Mucosa of rectum (tissue), 2 donors: ENCODE results near the gene DCTD.

Experiments
- H3K27ac ChIP-seq, 2 donors: one replicate each; pipeline ENCODE4 v1.7.0; 2013; ENCODE audit warnings: inconsistent platforms in 2 of 2, low read depth in 2 of 2, low read length in 2 of 2
- H3K27me3 ChIP-seq, 2 donors: one replicate each; pipeline ENCODE4 v1.7.0; 2013; ENCODE audit warnings: low read length in 2 of 2; ENCODE audit not compliant: control insufficient read depth in 2 of 2, insufficient read depth in 2 of 2
- H3K36me3 ChIP-seq, 2 donors: one replicate each; pipeline ENCODE4 v1.7.0; 2013; ENCODE audit warnings: low read length in 2 of 2; ENCODE audit not compliant: control insufficient read depth in 2 of 2, insufficient read depth in 2 of 2
- H3K4me1 ChIP-seq, 2 donors: one replicate each; pipeline ENCODE4 v1.7.0; 2013; ENCODE audit warnings: low read length in 2 of 2, mild to moderate bottlenecking in 1 of 2; ENCODE audit not compliant: control insufficient read depth in 2 of 2, insufficient read depth in 2 of 2
- H3K4me3 ChIP-seq, 2 donors: one replicate each; pipeline ENCODE4 v1.7.0; 2013; ENCODE audit warnings: low read length in 2 of 2
- H3K9ac ChIP-seq, 2 donors: one replicate each; pipeline ENCODE4 v1.7.0; 2013; ENCODE audit warnings: low read length in 2 of 2, low read depth in 1 of 2, mild to moderate bottlenecking in 1 of 2
- H3K9me3 ChIP-seq, 2 donors: one replicate each; pipeline ENCODE4 v1.7.0; 2013; ENCODE audit warnings: low read length in 2 of 2; ENCODE audit not compliant: control insufficient read depth in 2 of 2
- donor health status: healthy.
- donor health status: Normal muscosa, but diverticular disease.

Gene DCTD

DNA sequence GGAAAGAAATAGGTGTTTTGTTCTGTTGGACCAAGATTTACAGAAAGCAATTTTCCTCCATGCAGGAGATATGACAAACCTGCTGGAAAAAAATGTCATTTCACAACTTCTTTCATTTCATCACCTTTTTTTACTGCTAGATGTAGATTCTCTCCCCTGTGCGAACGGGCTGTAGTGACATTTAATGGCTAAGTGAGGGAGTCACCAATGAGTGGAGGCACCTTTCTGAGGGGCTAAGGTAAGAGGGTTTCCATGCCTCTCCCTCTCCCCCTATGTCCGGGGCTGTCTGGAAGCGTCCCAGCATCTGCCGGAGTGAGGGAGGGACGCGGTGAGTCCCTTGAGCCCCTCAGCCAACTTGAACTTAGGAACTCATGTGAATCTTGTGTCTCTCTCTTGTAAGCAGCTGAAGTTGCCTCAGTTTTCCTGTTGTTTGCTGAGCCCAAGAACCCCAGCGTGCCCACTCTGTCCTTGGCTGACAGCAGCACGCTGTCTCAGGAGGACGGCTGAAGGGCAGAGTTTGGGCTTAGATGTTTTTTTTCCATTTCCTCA is 42.3 kb downstream of the DCTD start:
- Histone ChIP-seq H3K4me3 (no peak overlapping the region), H3K27me3 (no peaks in the 10 kb centered on the region), H3K36me3 (no peaks in the 10 kb centered on the region)

GRCh38 chr4:182874304-182874751 is 42.9 kb downstream of the DCTD start:
- no peaks in the 10 kb centered on the region for H3K9me3 ChIP-seq
- no peak overlapping the region for H3K27ac ChIP-seq
- no peak overlapping the region for H3K4me3 ChIP-seq
- H3K9ac ChIP-seq: no peak overlapping the region
- no peaks in the 10 kb centered on the region for H3K27me3 ChIP-seq
- H3K4me1 ChIP-seq: no peaks in the 10 kb centered on the region
- H3K36me3 ChIP-seq: no peaks in the 10 kb centered on the region

More for the DNA sequence above, 42.3 kb downstream of the DCTD start:
- H3K9ac ChIP-seq: no peak overlapping the region
- no peaks in the 10 kb centered on the region for H3K9me3 ChIP-seq
- no peaks in the 10 kb centered on the region for H3K4me1 ChIP-seq
- H3K27ac ChIP-seq: no peak overlapping the region

DNA sequence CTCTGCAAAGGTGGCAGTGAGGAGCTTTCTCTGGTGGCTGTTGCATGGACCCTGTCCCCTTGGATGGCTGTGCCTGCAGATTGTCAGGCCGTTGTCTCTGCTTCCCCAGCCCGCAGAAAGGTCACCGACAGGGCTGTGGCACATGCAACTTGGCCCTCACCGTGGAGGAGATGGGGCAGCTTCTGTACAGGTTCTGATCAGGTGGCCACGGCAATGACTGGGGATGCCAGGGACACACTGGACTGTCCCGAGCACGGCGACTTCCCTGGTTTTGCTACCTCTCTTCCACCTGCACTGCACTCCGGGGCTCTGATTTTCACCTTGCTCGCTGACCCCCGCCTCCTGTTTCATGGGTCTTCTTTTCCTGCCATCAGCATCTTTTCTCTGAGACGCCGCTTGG is 43.5 kb downstream of the DCTD start:
- H3K4me1 ChIP-seq: no peaks in the 10 kb centered on the region
- no peak overlapping the region for H3K27ac ChIP-seq
- H3K36me3 ChIP-seq: no peaks in the 10 kb centered on the region
- no peaks in the 10 kb centered on the region for H3K27me3 ChIP-seq
- no peaks in the 10 kb centered on the region for H3K9me3 ChIP-seq
- no peak overlapping the region for H3K9ac ChIP-seq
- no peak overlapping the region for H3K4me3 ChIP-seq

- no peaks in the 10 kb centered on the region for H3K9me3 ChIP-seq
- H3K36me3 ChIP-seq: no peaks in the 10 kb centered on the region
- no peaks in the 10 kb centered on the region for H3K27me3 ChIP-seq
- no peak overlapping the region for H3K9ac ChIP-seq
- H3K4me3 ChIP-seq: no peak overlapping the region
- H3K27ac ChIP-seq: no peak overlapping the region
- no peaks in the 10 kb centered on the region for H3K4me1 ChIP-seq
Observed at GRCh38 chr4:182873289-182873688, 43.9 kb downstream of the DCTD start.

DNA sequence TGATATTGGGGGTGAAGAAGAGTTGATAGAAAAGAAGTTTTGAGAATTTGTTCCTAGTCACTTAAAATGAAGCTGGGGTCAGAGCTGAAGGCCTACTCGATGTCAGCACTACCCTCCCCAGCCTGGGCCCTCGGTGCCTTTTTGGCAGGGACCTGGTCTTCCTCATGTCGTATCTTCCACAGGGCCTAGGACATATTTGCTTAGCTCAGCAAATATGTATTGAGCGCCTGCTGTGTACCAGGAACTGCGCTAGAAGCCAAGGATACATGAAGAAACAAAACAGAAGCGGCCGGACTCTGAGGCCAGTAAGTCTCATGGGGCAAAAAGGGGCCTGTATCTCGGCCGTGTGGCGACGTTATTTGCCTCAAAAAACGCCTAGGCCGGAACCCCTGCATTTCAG is 44.3 kb downstream of the DCTD start:
- Histone ChIP-seq H3K27ac (no peak overlapping the region), H3K4me1 (no peaks in the 10 kb centered on the region), H3K36me3 (no peaks in the 10 kb centered on the region), H3K4me3 (no peak overlapping the region), H3K9ac (no peak overlapping the region), H3K9me3 (no peaks in the 10 kb centered on the region), H3K27me3 (no peaks in the 10 kb centered on the region)

- Histone ChIP-seq H3K9ac (no peak overlapping the region), H3K27me3 (no peaks in the 10 kb centered on the region), H3K36me3 (no peaks in the 10 kb centered on the region), H3K9me3 (no peaks in the 10 kb centered on the region), H3K4me1 (no peaks in the 10 kb centered on the region), H3K27ac (no peak overlapping the region), H3K4me3 (no peak overlapping the region)
Observed at GRCh38 chr4:182871616-182872015, 45.6 kb downstream of the DCTD start.

DNA sequence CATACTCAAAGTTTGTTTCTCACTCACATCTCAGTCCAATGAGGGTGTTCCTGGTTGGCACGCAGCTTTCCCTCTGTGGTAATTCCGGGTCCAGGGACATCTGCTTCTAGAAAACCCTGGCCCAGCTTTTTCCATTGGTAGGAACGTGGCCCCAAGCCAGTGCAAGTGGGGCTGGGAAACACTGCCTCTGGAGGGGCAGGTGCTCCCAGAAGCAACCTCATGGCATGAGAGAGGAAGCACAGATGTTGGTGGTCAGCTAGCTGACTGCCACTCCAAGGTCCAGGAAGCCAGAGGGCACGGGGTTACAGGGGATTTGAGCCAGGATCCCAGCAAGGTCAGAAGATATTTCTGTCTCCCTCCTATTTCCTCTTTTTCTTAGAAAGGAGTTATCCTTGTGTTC is 47.5 kb downstream of the DCTD start:
- Histone ChIP-seq H3K27ac (no peak overlapping the region), H3K4me3 (no peak overlapping the region), H3K4me1 (no peaks in the 10 kb centered on the region), H3K9ac (no peak overlapping the region), H3K27me3 (no peaks in the 10 kb centered on the region), H3K9me3 (no peaks in the 10 kb centered on the region), H3K36me3 (no peaks in the 10 kb centered on the region)

GRCh38 chr4:182866746-182867145 is 50.4 kb downstream of the DCTD start:
- no peak overlapping the region for H3K4me3 ChIP-seq
- peaks cover 0 to 3% of the 10 kb centered on the region in 2 donors for H3K4me1 ChIP-seq
- no peaks in the 10 kb centered on the region for H3K36me3 ChIP-seq
- H3K27me3 ChIP-seq: peaks cover 0 to 2% of the 10 kb centered on the region in 2 donors
- H3K9ac ChIP-seq: no peak overlapping the region
- H3K9me3 ChIP-seq: no peaks in the 10 kb centered on the region
- H3K27ac ChIP-seq: no peak overlapping the region

DNA sequence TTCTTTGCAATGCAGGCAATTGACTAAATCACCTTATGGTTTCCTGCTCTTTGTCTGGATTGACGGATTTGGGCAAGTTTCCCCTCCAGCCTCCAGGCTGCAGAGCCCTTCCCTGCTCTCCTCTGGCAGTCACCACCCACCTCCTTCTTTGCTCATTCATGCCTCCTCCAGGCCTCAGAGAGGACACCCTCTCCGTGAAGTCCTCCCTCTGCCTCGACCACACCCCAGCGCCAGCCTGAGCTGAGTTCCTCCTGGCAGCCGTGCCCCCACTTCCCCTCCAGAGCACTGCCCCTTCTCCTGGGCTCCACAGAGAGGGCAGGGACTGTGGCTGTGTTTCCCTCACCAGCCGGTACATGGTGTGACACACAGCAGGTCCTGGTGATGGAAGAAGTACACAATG is 53.7 kb downstream of the DCTD start:
- no peak overlapping the region for H3K4me3 ChIP-seq
- peaks cover 0 to 2% of the 10 kb centered on the region in 2 donors for H3K27me3 ChIP-seq
- no peak overlapping the region for H3K27ac ChIP-seq
- H3K9me3 ChIP-seq: no peaks in the 10 kb centered on the region
- no peak overlapping the region for H3K9ac ChIP-seq
- no peaks in the 10 kb centered on the region for H3K36me3 ChIP-seq
- H3K4me1 ChIP-seq: peaks cover 0 to 3% of the 10 kb centered on the region in 2 donors

DNA sequence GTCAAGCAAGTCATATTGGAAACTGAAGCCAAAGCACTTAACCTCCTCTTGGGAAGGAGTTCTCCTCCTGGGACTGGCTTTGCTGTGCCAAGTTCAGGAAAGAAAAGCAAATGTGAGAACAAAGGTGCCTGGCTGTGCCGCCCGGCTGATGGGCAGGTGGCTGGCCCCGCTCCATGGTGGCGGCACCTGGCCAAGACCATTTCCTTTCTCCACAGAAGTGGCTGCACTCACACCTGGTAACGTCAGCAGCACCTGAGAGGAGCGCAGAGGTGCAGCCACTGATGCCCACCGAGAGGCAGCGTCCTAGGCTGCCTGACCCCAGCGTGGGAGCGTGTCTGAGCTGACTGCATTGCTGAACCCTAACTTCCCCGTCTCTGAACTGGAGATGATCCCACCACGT is 54.3 kb downstream of the DCTD start:
- Histone ChIP-seq H3K4me1 (peaks cover 0 to 3% of the 10 kb centered on the region in 2 donors), H3K9me3 (no peaks in the 10 kb centered on the region), H3K4me3 (no peak overlapping the region), H3K9ac (no peak overlapping the region), H3K27me3 (peaks cover 0 to 2% of the 10 kb centered on the region in 2 donors), H3K36me3 (no peaks in the 10 kb centered on the region), H3K27ac (no peak overlapping the region)
